GDM1 (cell line): ENCODE data around the gene GNAI3.

Experiments
- DNase-seq: peaks from one replicate; lab custom pipeline; 2025; lab: John Stamatoyannopoulos, UW

GNAI3 gene

DNA sequence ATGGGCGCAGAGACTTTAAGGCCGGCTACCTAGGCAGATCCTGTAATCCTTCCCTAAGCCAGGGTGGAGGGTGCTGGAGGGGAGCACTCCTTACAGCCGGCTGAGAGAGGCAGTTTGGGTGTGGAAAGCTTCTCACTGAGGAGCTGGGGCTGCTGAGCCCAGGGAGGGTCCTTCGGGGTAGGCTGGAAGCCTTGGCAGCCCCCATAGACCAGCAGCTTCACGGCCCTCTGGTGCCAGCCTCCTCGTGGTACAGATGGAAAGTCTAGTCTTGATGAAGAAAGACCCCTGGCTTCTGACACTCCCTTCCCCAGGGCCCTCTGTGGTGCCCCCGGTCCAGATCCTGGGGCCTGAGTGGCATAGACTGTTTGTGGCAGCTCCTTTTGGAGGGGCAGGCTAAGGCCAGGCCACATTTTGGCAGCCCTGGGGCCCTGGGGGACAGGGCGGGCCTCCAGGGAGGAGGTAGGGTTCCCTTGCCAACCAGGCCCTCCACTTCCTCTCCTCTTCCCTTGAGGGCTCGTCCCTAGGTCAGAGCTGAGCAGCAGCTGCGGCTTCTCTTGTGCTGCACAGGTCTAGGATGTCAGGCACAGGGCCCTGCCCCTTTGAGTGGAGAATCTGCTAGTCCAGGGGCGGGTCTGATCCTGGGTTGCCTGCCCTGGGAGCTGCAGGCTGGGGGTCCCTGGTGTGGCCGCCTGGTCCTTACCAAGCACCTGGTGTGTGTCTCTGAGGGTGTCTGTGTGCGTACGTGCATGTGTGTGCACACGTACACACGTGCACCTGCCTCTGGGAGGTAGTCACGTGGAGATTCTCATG lies 76.0 kb downstream of the GNAI3 start:
- DNase-seq = peak; percentile 47

DNA sequence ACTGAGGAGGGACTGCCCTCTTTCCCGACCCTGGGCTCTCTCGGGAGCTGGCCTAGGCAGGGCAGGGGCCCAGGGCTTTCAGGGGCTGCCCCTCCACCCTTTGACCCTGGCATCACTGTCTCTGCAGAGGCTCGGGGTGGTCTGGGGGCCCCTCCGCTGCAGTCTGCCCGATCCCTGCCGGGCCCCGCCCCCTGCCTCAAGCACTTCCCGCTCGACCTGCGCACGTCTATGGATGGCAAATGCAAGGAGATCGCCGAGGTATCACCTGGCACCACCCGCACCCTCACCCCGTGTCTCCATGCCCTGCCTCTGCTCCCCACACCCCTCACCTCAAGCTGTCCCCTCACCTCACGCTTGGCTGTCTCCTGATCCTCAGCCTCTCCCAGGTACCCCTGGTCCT lies 76.8 kb downstream of the GNAI3 start:
- DNase-seq = no peak

DNA sequence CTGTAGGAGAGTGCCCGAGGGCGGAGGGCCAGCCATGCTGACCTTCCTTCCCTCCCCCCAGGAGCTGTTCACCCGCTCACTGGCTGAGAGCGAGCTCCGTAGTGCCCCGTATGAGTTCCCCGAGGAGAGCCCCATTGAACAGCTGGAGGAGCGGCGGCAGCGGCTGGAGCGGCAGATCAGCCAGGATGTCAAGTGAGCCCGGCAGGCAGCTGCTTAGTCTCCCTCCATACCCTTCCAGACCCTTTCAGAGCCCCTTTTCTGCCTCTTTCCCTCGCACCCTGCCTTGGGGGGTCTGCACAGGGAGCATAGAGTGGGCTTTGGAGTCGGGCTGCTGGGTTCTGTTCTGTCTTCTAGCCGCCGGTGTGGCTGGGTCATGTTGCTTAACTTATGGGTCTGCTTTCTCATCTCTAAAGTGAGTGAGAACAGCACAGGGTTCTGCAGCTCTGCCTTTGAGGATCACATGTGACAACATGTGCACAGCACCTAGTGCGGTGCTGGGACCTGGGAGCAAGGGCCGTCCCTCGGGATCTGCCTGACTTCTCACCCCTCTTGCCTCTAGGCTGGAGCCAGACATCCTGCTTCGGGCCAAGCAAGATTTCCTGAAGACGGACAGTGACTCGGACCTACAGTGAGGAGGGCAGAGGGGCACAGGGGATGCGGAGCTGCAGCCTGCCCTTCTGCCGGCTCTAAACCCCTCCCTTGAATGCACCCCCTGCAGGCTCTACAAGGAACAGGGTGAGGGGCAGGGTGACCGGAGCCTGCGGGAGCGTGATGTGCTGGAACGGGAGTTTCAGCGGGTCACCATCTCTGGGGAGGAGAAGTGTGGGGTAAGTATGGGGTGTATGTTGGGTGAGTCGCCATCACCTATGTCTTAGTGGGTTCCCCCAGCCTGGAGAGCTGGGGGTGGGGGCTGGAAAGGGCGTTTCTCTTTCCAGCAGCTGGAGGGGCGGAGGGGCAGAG lies 77.5 kb downstream of the GNAI3 start:
- no peak for DNase-seq

DNA sequence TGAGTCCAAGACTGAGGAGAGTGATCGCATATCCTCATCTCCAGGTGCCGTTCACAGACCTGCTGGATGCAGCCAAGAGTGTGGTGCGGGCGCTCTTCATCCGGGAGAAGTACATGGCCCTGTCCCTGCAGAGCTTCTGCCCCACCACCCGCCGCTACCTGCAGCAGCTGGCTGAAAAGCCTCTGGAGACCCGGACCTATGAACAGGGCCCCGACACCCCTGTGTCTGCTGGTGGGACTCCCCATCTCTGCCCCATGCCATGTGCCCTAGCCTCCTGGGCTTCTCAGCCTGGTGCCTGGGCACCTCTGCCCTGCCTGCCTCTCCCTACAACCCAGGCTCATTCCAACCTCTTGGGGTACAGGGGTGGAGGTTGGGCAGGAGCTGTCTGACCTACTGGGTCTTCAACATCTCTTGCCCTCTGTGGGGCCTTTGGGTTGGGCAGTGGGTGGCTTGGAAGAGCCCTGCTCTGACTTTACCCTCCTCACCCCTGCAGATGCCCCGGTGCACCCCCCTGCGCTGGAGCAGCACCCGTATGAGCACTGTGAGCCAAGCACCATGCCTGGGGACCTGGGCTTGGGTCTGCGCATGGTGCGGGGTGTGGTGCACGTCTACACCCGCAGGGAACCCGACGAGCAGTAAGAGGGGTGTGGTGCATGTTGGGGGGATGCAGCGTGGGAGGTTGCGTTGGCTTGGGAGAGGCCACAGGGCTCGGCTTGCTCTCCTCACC lies 78.4 kb downstream of the GNAI3 start:
- no peak for DNase-seq

DNA sequence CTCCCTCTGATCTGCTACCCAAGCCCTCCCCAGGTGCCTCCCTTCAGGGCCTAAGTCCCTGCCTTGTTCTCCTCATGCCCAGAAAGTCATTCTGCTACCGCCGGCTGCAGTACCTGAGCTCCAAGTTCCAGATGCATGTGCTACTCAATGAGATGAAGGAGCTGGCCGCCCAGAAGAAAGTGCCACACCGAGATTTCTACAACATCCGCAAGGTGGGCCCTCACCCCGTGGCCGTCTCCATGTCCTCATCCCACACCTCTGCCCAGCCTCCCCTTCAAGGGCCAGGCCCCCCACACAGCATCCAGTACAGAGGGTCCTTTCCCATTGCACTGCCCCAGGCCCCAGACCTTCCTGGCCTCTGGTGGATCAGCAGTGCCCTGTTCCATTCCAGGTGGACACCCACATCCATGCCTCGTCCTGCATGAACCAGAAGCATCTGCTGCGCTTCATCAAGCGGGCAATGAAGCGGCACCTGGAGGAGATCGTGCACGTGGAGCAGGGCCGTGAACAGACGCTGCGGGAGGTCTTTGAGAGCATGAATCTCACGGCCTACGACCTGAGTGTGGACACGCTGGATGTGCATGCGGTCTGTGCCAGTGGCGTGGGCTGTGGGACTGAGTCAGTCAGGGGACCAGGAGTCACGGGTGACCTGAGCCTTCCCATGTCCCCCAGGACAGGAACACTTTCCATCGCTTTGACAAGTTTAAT lies 79.4 kb downstream of the GNAI3 start:
- no peak for DNase-seq

DNA sequence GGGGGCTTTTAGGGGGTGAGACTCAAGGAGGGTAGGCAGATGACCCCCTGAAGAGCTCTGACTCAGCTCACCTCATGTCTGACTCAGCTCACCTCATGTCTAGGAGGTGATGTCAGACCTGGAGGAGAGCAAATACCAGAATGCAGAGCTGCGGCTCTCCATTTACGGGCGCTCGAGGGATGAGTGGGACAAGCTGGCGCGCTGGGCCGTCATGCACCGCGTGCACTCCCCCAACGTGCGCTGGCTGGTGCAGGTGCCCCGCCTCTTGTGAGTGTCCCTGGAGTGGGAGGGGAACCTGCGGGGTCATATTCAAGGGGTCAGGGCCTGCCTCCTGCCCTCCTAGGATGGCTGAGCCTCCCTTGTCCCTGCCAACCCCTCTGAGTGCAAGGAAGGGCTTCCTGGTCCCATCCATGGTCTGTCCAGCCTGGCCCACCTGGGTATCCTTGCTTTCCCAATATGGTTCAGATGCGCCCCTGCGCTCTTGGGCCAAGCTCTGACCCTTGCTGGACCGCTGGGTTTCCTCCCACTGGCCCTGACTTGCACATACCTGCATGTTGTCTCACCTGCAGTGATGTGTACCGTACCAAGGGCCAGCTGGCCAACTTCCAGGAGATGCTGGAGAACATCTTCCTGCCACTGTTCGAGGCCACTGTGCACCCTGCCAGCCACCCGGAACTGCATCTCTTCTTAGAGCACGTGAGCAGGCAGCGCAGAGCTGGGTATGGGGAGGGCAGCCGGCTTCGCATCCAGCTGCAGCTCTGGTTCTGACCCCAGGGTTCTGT lies 80.3 kb downstream of the GNAI3 start:
- no peak for DNase-seq

DNA sequence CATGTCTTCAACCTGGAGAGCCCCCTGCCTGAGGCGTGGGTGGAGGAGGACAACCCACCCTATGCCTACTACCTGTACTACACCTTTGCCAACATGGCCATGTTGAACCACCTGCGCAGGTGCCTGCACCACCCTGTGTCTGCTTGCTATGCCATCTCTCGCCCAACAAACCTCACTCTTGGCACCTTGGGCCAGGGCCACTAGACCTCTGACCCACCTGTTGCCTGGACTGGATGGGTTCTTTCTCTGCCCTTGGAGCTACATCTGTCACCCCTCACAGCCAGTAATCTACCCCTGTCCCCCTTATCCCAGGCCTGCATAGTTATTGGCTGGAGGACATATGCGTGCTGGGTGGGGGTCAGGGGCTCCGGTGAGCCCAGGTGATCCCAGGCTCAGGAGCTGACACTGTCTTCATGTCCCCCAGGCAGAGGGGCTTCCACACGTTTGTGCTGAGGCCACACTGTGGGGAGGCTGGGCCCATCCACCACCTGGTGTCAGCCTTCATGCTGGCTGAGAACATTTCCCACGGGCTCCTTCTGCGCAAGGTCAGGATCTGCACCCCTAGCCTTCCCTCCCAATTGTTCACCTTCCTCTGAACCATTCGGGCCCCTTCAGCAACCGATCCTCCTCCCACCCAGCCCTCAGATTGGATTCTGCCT lies 81.1 kb downstream of the GNAI3 start:
- no peak for DNase-seq

DNA sequence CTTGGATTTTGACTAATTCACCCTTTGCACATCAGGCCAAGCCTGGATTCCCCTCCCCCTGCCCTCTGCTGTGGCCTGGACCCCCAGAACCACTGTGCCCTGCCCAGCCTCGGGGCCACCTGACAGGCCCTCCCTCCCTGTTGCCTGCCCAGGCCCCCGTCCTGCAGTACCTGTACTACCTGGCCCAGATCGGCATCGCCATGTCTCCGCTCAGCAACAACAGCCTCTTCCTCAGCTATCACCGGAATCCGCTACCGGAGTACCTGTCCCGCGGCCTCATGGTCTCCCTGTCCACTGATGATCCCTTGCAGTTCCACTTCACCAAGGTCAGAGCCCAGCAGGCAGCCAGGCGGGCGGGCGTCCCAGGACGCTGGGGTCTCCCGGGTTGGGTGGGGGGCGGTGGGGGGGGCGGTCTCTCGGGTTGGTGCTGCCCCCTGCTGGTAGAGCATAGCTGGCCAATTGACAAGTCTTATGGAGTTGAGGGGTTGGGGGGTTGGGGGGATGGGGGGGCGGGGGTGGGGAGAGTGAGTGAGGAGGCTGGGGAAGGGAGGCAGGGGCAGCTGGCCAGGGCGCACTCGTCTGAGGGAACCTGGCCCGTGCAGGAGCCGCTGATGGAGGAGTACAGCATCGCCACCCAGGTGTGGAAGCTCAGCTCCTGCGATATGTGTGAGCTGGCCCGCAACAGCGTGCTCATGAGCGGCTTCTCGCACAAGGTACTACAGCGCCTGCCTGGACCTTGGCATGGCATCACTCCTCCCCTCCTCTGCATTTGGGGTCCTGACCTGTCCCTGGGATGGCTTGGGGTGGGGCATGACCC lies 81.9 kb downstream of the GNAI3 start:
- no peak for DNase-seq

DNA sequence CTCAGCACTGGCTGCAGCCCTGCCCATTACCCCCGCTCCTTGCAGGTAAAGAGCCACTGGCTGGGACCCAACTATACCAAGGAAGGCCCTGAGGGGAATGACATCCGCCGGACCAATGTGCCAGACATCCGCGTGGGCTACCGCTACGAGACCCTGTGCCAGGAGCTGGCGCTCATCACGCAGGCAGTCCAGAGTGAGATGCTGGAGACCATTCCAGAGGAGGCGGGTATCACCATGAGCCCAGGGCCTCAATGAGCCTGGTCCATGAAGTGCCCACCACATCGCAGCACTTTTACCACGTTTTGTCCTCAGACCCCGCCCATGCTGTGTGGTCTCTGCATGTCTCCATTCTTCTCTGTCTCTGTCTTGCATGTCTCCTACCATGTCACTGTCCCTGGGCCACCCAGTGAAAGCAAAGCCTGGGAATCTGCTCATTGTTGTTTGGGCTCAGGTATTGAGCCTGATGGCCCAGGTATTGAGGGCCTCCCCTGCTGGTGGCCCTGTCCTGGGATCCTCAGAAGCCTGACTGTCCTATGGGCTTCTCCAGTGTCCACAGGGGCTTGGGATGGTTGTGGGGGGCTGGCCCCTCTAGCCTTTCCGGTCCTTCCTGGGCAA lies 82.6 kb downstream of the GNAI3 start:
- no peak for DNase-seq

DNA sequence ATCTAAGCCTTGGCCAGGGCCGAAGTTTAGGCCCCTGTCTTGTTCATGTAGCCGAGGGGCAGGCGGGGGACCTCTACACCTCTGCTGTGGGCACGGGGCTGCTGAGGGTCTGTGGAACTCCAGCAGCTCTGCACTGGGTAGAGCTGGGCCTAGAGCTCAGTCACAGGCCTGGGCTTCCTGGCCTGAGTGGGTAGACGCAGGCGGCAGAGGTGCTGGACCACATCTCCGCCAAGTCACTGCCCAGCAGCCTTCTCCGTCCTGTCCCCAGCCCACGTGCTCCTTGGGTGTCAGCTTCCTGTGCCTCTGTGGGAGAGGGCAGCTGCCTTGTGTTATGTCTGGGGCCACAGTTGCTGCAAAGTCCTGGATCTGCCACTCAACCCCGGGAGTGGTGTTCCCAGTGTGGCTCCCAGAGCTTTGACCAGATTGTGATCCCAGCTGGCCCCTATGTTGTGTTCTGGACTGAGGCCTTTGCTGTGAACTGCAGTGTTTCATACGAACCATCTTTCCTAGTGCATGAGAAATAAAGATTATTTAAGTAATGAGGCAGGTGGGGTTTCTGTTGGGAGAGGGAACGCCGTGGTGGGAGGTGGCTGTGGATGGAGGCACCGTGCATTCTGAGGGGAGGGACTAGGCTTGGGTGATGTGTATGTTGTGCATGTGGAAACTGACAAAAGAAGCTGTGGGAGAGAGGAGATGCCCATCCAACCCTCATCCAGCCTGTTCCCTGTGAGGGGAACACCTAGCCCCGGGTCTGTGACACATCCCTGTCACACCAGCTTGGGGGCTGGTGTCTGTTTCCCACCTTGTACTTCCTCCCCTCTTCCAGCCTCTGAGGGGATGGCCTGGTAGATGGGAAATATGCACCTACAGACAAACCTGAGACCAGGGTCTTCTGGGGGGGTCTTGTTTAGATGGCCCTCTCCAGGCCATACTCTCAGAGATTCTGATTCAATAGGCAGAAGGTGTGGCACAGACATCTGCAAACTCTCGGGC lies 83.4 kb downstream of the GNAI3 start:
- DNase-seq = no peak

DNA sequence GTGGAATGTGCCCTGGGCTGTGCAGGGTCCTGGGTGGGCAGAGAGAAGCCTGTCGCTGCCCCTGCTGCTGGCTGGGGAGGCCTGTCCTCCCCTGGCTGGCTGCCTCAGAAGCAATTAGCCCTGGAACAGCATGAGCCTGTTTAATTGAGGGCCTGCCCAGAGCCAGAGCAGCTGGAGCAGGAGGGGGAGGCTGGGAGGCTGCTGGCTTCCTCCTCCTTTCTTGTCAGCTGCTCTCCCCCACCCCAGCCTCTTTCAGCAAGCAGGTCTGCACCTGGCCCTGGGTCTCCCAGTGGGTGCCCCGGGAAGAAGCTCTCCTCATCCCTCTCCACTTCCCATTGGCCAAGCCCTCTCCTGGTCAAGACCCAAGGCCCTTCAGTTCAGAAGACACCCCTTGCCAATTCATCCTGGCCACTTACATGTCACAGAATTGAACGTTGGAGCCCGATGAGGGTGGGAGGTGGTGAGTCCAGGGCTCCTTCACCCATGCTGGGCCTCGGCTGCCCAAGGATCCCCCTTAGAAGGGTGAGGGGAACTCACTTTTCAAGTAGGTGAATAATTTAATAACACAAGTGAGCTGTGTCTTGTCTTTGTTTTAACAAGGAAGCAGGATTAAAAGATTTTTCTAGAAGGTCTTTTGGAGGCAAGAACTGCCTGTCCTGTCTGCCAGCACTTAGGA lies 84.4 kb downstream of the GNAI3 start:
- DNase-seq = no peak

DNA sequence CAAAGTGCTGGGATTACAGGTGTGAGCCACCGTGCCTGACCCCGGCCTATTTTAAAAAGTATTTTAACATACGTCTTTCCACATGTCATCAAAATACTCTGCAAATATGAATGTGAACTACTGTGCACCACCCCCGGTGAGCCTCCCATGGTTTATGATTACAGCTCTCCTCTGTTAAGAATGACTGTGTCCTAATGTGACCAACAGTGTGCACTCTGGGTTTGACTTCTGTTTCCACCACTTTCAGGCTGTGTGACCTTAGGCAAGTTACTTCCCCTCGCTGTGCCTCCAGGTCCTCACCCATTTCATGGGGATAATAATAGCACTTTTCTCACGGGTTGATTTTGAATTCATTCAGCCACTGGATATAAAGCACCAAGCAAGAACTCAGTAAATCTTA lies 85.9 kb downstream of the GNAI3 start:
- no peak for DNase-seq

DNA sequence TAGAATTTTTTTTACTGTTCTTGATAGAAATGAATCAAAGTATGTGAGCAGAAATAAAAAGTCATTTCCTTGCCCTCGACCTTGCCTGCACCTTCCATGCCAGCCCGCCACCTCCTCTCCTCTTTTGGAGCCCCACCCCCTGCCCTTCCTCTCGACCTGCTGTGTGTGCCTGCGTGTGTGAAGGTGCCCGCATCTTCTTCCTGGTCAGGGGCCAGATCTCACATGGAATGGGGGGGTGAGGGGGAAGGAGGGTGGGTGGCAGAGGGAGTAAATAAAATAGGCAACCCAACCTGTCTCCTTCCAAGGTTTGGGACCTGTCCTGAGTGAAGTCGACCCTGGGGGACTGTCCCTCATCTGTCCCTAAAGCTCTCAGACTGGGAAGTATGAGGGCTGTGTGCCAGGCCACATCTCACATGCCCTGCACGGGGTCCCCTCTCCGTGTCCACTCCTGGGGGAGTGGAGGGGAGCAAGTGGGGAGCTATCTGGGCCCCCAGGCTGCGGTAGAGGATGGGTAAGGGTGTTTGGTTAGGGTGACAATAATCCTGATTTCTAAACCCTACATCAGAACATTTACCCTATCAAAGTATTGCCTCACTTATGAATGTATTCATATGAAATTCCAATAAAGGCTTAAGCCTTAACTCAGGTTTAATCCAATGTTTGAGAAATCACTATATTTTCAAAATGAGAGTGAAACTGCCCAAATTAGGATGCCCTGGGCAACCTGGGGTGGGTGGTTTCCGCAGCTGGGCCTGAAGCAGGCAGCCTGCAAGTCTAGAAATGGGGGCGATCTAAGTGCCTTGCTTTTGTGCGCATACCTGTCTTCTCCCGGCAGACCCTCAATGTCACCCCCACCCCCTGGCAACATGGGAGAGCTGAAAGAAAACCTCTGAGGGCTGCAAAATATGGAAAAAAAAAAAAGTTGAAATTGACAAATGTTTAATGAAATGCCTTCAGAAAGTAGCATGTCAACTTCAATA lies 86.6 kb downstream of the GNAI3 start:
- no peak for DNase-seq

DNA sequence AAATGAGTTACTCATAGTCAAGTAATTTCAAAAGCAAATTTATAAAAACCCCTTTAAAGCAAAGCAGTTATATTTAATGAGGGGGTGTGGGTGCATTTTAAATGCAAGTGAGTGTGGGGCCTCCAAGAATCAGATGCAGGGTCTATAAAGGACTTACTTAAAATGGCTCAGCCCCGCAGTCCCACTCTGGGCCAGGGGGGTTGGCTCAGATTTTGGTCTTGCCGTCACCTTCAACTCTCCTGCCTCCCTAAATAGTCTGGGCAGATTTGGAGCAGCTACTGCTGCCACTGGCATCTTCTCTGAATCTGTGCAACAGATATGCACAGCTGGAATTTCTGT lies 87.4 kb downstream of the GNAI3 start:
- no peak for DNase-seq

DNA sequence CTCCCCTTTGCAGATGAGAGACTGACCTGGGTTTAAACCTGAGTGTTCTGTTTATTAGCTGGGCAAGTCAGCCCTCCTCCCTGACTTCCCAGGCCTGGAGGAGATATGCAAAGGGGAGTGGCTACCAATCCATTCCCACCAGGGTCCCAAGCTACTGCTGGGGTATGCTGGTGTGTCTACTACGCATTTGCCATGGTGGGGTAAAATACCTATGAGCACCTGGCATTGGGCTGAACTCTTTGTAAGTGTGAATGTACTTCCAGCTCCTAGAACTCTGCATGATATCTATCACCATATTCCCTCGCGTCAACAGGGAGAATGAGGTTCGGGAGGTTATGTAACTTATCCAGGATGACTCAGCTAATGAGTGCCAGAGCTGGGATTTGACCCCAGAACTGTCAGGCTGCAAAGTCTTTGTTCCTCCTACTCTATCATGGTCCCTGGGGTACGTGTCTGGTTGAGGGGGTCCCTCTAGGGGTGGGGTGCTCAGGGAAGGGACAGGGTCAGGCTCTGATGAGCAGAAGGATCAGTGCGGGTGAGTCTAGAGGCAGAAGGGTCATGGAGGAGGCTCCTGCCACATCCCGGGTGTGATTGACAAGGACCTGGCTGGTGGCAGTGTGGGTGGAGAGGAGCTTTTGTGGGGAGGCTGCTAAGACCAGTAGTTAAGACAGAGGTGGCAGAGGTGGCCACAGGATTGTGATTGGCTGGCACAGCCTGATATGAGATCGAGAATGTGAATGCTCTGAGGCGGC lies 88.0 kb downstream of the GNAI3 start:
- DNase-seq = no peak
